SK-N-SH (cell line): ENCODE measurements around the gene ADAMTSL1. TPM values are rescaled to one million over a fixed set of nuclear protein-coding genes. Genes with fewer than 3 reads are reported as not detected.

Source experiments
- CTCF ChIA-PET: fragments of 300-600, 350-600 bp; formaldehyde crosslinking; extraction: SDS; loops from one replicate; lab custom pipeline; 2021; lab: Yijun Ruan, JAX
- POLR2A ChIA-PET: fragments of 350-600 bp; sonication (Branson Sonifier 250); formaldehyde crosslinking; extraction: SDS; loops from one replicate; lab custom pipeline; 2020; ENCODE audit warnings: antibody characterized with exemption, inconsistent platforms; lab: Yijun Ruan, JAX
- DNase-seq: peaks from one replicate; pipeline ENCODE4 v3.0.0; 2012
- H2AFZ ChIP-seq: fragments of 200-600 bp; sonication (generic); 2 replicates; pipeline ENCODE4 v1.8.1; 2016; ENCODE audit warnings: antibody characterized with exemption, mild to moderate bottlenecking, low read depth
- H3F3A ChIP-seq: fragments of 200-600 bp; sonication (generic); replicated peaks from 2 replicates; pipeline ENCODE3; 2016; ENCODE audit warnings: antibody characterized with exemption, mild to moderate bottlenecking; ENCODE audit not compliant: insufficient read depth
- H3K27ac ChIP-seq, 2 experiments: fragments of 200-500 bp in 1 of 2; fragments of 200-600 bp in 1 of 2; sonication (Bioruptor generic) in 1 of 2; sonication (generic), shearing (Covaris generic) in 1 of 2; 2 replicates each; pipeline versions ENCODE4 v1.5.1 to v1.6.1; 2014 to 2016; ENCODE audit warnings: low read depth in 2 of 2, inconsistent platforms in 1 of 2, low read length in 1 of 2, mild to moderate bottlenecking in 1 of 2, mixed read lengths in 1 of 2
- H3K27me3 ChIP-seq: fragments of 200-600 bp; sonication (generic), shearing (Covaris generic); 2 replicates; pipeline ENCODE4 v1.6.1; 2016; ENCODE audit warnings: mixed run types; ENCODE audit not compliant: insufficient read depth
- H3K36me3 ChIP-seq, 2 experiments: fragments of 200-500 bp in 1 of 2; fragments of 200-600 bp in 1 of 2; sonication (Bioruptor generic) in 1 of 2; sonication (generic) in 1 of 2; replicated peaks in 1 of 2; 2 replicates each; pipeline versions ENCODE3 to v1.5.1; 2014 to 2016; ENCODE audit warnings: low read length in 1 of 2, mild to moderate bottlenecking in 1 of 2; ENCODE audit not compliant: insufficient read depth in 2 of 2, control insufficient read depth in 1 of 2
- H3K4me1 ChIP-seq, 2 experiments: fragments of 200-500 bp in 1 of 2; fragments of 200-600 bp in 1 of 2; sonication (Bioruptor generic) in 1 of 2; sonication (generic), shearing (Covaris generic) in 1 of 2; 2 replicates each; pipeline versions ENCODE4 v1.5.1 to v1.6.1; 2014 to 2016; ENCODE audit warnings: low read depth in 1 of 2, low read length in 1 of 2, mixed run types in 1 of 2; ENCODE audit not compliant: insufficient read depth in 2 of 2, control insufficient read depth in 1 of 2
- H3K4me2 ChIP-seq: fragments of 200-600 bp; sonication (generic), shearing (Covaris generic); 2 replicates; pipeline ENCODE4 v1.6.1; 2017; ENCODE audit warnings: mixed run types
- H3K4me3 ChIP-seq, 2 experiments: fragments of 200-500 bp in 1 of 2; fragments of 200-600 bp in 1 of 2; sonication (Bioruptor generic) in 1 of 2; sonication (generic), shearing (Covaris generic) in 1 of 2; 2 replicates each; pipeline versions ENCODE4 v1.5.1 to v1.8.1; 2014 to 2016; ENCODE audit warnings: low read depth in 2 of 2, inconsistent platforms in 1 of 2, low read length in 1 of 2, mild to moderate bottlenecking in 1 of 2, mixed read lengths in 1 of 2, moderate library complexity in 1 of 2
- H3K79me2 ChIP-seq: fragments of 200-600 bp; sonication (generic); 2 replicates; pipeline ENCODE4 v1.8.1; 2017; ENCODE audit warnings: mild to moderate bottlenecking; ENCODE audit not compliant: insufficient read depth
- H3K9ac ChIP-seq: fragments of 200-600 bp; sonication (generic); 2 replicates; pipeline ENCODE4 v1.6.1; 2017; ENCODE audit warnings: mixed run types
- H3K9me2 ChIP-seq: fragments of 200-600 bp; sonication (generic); 2 replicates; pipeline ENCODE4 v1.6.1; 2017; ENCODE audit warnings: mixed run types
- H3K9me3 ChIP-seq: fragments of 200-600 bp; sonication (generic); 2 replicates; pipeline ENCODE4 v1.6.1; 2017; ENCODE audit warnings: mixed run types, mild to moderate bottlenecking, moderate library complexity
- H4K20me1 ChIP-seq: fragments of 200-600 bp; sonication (generic); 2 replicates; pipeline ENCODE4 v1.6.1; 2017; ENCODE audit warnings: mild to moderate bottlenecking, mixed run types; ENCODE audit not compliant: insufficient read depth
- FOXJ3 ChIP-seq: sonication (generic); formaldehyde crosslinking; IDR thresholded peaks from 2 replicates; pipeline ENCODE4 v1.5.1; 2020; ENCODE audit warnings: mild to moderate bottlenecking, missing genetic modification reagents
- MXI1 ChIP-seq: IDR thresholded peaks from 2 replicates; pipeline ENCODE4 v1.6.1; 2012; ENCODE audit warnings: mild to moderate bottlenecking, low read depth, low read length, improper control_type of control experiment
- NFIC ChIP-seq: IDR thresholded peaks from 2 replicates; pipeline ENCODE4 v1.4.0; 2012; ENCODE audit warnings: borderline replicate concordance
- NRF1 ChIP-seq: IDR thresholded peaks from 2 replicates; pipeline ENCODE4 v1.6.1; 2012; ENCODE audit warnings: low read depth, mild to moderate bottlenecking, low read length
- RFX5 ChIP-seq: IDR thresholded peaks from 2 replicates; pipeline ENCODE4 v1.6.1; 2012; ENCODE audit warnings: mild to moderate bottlenecking, improper control_type of control experiment, low read length
- RXRA ChIP-seq: IDR thresholded peaks from 2 replicates; pipeline ENCODE4 v1.4.0; 2012; ENCODE audit warnings: low read depth, mild to moderate bottlenecking, borderline replicate concordance
- SIN3A ChIP-seq: IDR thresholded peaks from 2 replicates; pipeline ENCODE4 v1.6.1; 2012; ENCODE audit warnings: low read depth, mild to moderate bottlenecking, low read length, moderate library complexity, borderline replicate concordance
- SMC3 ChIP-seq: IDR thresholded peaks from 2 replicates; pipeline ENCODE4 v1.6.1; 2012; ENCODE audit warnings: low read depth, low read length, improper control_type of control experiment
- TAF1 ChIP-seq: IDR thresholded peaks from 2 replicates; pipeline ENCODE4 v1.6.1; 2012; ENCODE audit warnings: low read depth, mild to moderate bottlenecking, low read length, moderate library complexity, borderline replicate concordance
- USF2 ChIP-seq: fragments of 150-350 bp; IDR thresholded peaks from 2 replicates; pipeline ENCODE4 v1.6.1; 2017; ENCODE audit warnings: antibody characterized with exemption, low read length, low read depth, borderline replicate concordance
- YY1 ChIP-seq: IDR thresholded peaks from 2 replicates; pipeline ENCODE4 v1.4.0; 2012; ENCODE audit warnings: low read depth, mild to moderate bottlenecking
- WGBS: methylation state at CpG from one replicate; pipeline ENCODE4 v1.1.6; 2017; ENCODE audit warnings: low lambda C conversion rate; 5-methylcytosine and 5-hydroxymethylcytosine counted together
- polyA plus RNA-seq, 3 experiments: library from polyadenylated mRNA; depleted of rRNA; stranded (reverse); fragments of >200 nt; gene quantifications; 2 replicates each; pipeline ENCODE4 v1.2.3, GENCODE V29; 2012
- TF ChIP-seq, protein P1 (sequence below): IDR thresholded peaks from 2 replicates; pipeline ENCODE4 v1.4.0; 2012; ENCODE audit warnings: low read depth, borderline replicate concordance
- TF ChIP-seq, protein P2 (sequence below): fragments of 150-350 bp; IDR thresholded peaks from 2 replicates; pipeline ENCODE4 v1.6.1; 2016; ENCODE audit warnings: mild to moderate bottlenecking, low read depth, low read length

ADAMTSL1 gene
- polyA plus RNA-seq, 1 of the 3 experiments (the other 2 are of a cell fraction) = 114 TPM

DNA sequence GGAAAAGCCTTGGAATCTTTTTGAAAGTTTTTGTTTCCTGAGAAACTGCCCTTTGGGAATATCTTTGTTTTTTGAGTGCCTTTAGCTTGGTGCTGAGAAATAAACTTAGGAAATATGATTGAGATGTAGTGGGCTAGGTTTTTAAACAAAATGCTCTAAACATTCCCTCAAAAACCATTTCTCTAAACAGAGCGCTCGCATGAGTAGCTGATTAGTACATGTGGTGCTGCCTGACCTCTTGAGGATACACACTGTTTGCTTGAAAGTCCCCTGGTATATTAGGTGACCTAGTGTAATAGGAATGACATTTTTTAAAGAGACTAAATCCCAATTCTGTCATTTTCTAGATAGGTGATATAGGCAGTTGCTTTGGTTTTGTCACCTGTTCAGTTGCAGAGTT, 132.3 kb downstream of the ADAMTSL1 start:
- Histone ChIP-seq H3K9me3 (no peaks in the 10 kb centered on the region), H3K4me1 (no peaks in the 10 kb centered on the region; a peak in 1 of 4 replicates), H3K79me2 (peaks cover 89% of the 10 kb centered on the region), H3K36me3 (peaks cover 0 to 47% of the 10 kb centered on the region in 2 experiments), H3K27me3 (no peaks in the 10 kb centered on the region), H2AFZ (no peak overlapping the region), H4K20me1 (no peaks in the 10 kb centered on the region), H3K4me3 (no peak overlapping the region), H3K27ac (no peak overlapping the region), H3K9me2 (no peaks in the 10 kb centered on the region), H3K4me2 (no peak overlapping the region), H3K9ac (no peak overlapping the region), H3F3A (peaks cover 4% of the 10 kb centered on the region)
- POLR2A ChIA-PET = no interaction called here
- 92% methylated on average over 2 of the region's 2 CpGs for WGBS
- no peak for DNase-seq
- TF ChIP-seq, protein P1, sequence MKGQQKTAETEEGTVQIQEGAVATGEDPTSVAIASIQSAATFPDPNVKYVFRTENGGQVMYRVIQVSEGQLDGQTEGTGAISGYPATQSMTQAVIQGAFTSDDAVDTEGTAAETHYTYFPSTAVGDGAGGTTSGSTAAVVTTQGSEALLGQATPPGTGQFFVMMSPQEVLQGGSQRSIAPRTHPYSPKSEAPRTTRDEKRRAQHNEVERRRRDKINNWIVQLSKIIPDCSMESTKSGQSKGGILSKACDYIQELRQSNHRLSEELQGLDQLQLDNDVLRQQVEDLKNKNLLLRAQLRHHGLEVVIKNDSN = no peak
- TF ChIP-seq NFIC (no peak), SIN3A (no peak), YY1 (no peak), NRF1 (no peak), USF2 (no peak), SMC3 (no peak)
- TF ChIP-seq, protein P2, sequence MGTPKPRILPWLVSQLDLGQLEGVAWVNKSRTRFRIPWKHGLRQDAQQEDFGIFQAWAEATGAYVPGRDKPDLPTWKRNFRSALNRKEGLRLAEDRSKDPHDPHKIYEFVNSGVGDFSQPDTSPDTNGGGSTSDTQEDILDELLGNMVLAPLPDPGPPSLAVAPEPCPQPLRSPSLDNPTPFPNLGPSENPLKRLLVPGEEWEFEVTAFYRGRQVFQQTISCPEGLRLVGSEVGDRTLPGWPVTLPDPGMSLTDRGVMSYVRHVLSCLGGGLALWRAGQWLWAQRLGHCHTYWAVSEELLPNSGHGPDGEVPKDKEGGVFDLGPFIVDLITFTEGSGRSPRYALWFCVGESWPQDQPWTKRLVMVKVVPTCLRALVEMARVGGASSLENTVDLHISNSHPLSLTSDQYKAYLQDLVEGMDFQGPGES = no peak
- CTCF ChIA-PET = no interaction called here

GRCh38 chr9:18606846-18607245, 132.9 kb downstream of the ADAMTSL1 start:
- ChIA-PET POLR2A (no interaction called here), CTCF (no interaction called here)
- TF ChIP-seq MXI1 (no peak), FOXJ3 (CRISPR knock-in tag) (no peak), TAF1 (no peak), RFX5 (no peak), RXRA (no peak), USF2 (no peak)
- peaks cover 3% of the 10 kb centered on the region for H3F3A ChIP-seq
- no peak overlapping the region for H3K9ac ChIP-seq
- no peaks in the 10 kb centered on the region for H3K27me3 ChIP-seq
- no peak overlapping the region for H3K4me2 ChIP-seq
- DNase-seq = no peak
- no peak overlapping the region for H2AFZ ChIP-seq
- peaks cover 93% of the 10 kb centered on the region for H3K79me2 ChIP-seq
- no peak overlapping the region for H3K4me3 ChIP-seq
- no peaks in the 10 kb centered on the region for H3K9me3 ChIP-seq
- H3K27ac ChIP-seq = no peak overlapping the region
- no peaks in the 10 kb centered on the region for H3K9me2 ChIP-seq
- H3K36me3 ChIP-seq = peaks cover 0 to 46% of the 10 kb centered on the region in 2 experiments
- peaks cover 0 to 2% of the 10 kb centered on the region in 2 experiments; a peak in 2 of 4 replicates for H3K4me1 ChIP-seq
- H4K20me1 ChIP-seq = no peaks in the 10 kb centered on the region
